Posterior cingulate gyrus (tissue), 11 donors: ENCODE measurements around the gene ATP8A1.

ENCODE experiments used
- DNase-seq, 10 donors: peaks; one replicate each; pipeline versions ENCODE4 v3.0.0 to v3.0.0-alpha.2; 2020 to 2021; ENCODE audit warnings: mixed read lengths in 3 of 10
- intact Hi-C: fragments of 100-400 bp; cut with DNase I; formaldehyde crosslinking; loops from one replicate; pipeline ENCODE4 v1.15.1; 2023

Gene ATP8A1

GRCh38 chr4:42594888-42595287 is 62.0 kb downstream of the ATP8A1 start:
- no peak for DNase-seq
- intact Hi-C loops = no loop called here

GRCh38 chr4:42588909-42589308 is 68.0 kb downstream of the ATP8A1 start:
- intact Hi-C loops = no loop called here
- no peak for DNase-seq

GRCh38 chr4:42586775-42587174 is 70.1 kb downstream of the ATP8A1 start:
- intact Hi-C loops = no loop called here
- peak in 2 of 10 donors; percentile 54 to 59 for DNase-seq

GRCh38 chr4:42579903-42580302 is 77.0 kb downstream of the ATP8A1 start:
- DNase-seq = no peak
- intact Hi-C loops = no loop called here

GRCh38 chr4:42578187-42578586 is 78.7 kb downstream of the ATP8A1 start:
- DNase-seq = no peak
- intact Hi-C loops = no loop called here

DNA sequence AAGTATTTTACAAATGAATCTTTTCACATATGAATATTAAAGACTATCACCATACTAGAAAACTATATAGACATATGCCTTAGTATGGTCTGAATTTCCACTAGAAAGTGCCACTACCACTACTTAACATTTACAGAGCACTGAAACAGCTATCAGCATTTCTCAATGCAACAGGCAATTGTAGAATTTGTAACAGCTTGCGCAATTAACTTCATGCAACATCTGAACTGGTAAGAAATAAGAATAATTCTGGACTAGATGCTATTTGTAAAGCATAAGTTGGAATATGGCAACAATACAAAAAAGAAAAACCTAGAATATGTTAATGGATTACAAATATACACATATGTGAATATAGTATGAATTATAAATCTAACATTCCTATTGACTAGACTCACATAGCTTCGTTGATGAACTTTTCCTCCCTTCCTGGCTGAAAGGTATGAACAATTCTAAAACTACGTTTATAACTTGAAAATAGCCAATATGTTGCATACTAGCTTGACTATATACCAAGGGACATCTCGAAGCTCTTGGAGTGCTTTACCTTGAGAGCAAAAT is 82.0 kb downstream of the ATP8A1 start:
- DNase-seq = no peak
- intact Hi-C loops = no loop called here

DNA sequence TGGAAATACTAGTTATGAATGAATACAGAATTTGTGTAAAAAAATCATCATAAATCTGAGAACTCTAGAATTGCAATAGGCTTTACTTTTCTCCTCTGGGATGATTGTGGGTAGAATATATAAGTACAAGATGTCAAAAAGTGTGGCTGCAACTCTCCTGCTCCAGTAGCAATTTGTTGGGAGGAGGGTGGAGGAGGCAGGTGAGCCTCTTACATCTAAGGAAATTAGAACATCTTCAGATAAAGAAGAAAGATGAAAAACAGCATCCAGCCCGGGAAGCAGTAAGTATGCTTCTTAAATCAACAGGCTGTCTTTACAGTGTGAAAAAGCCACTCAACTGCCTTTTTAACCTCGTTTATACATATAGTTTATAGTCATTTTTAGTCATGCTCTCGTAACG is 83.7 kb downstream of the ATP8A1 start:
- intact Hi-C loops = no loop called here
- DNase-seq = no peak

GRCh38 chr4:42570221-42570620 is 86.7 kb downstream of the ATP8A1 start:
- intact Hi-C loops = no loop called here
- peak; percentile 60 to 95 (median 76) for DNase-seq

GRCh38 chr4:42568610-42569207 is 88.2 kb downstream of the ATP8A1 start:
- intact Hi-C loops = loop anchor here (2.0 to 10.0 kb wide), 4 partner anchors 86 to 396 kb away; no protein-coding TSS in a partner anchor
- peak in 7 of 10 donors; percentile 47 to 86 (median 68) for DNase-seq

- DNase-seq = no peak
- intact Hi-C loops = loop anchor here (10.0 kb wide), 1 partner anchor 398 kb away; no protein-coding TSS in a partner anchor
Observed at GRCh38 chr4:42566835-42567234, 90.1 kb downstream of the ATP8A1 start.

DNA sequence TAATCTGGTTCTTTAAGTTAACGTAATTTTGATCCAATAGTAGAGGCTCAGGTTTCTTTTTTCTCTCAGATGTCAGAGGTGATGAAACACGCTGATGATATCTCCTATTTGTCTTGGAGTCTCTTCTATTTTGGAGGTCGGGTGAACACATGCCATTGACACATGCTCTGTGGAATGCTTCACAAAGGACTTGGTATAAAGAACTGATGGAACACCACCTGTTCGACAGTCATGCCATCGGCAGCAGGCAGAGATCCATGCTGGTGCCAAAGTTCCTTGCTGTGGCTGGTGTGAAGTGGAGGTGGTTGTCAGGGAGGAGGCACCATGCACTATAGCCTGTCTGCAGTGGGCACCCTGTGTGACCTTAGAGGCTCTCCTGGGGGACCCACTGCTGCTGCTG is 94.9 kb downstream of the ATP8A1 start:
- intact Hi-C loops = loop anchor here (10.0 kb wide), 1 partner anchor 403 kb away; no protein-coding TSS in a partner anchor
- no peak for DNase-seq

- intact Hi-C loops = loop anchor here (10.0 kb wide), 1 partner anchor 404 kb away; no protein-coding TSS in a partner anchor
- DNase-seq = no peak
Observed at GRCh38 chr4:42561031-42561430, 95.9 kb downstream of the ATP8A1 start.

GRCh38 chr4:42560467-42560861 is 96.4 kb downstream of the ATP8A1 start:
- no peak for DNase-seq
- intact Hi-C loops = loop anchor here (10.0 kb wide), 1 partner anchor 404 kb away; no protein-coding TSS in a partner anchor

DNA sequence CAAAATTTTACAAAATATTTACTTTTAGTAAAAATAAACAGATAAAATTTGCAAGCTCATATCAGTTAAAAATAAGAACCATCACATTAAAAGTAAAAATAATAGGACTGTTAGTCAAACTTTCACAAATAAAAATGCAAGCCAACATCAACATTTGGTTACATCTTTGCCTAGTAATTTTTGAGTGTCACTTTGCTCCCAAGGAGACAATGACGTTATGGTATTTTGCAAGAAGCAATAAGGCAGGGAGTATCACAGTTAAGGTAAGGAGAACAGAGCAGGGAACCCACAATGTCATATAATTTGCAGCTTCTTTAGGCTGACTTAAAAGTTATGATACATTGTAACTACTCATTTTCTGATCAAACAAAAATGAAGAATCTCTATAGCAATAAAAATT is 98.7 kb downstream of the ATP8A1 start:
- no peak for DNase-seq
- intact Hi-C loops = no loop called here

- DNase-seq = no peak
- intact Hi-C loops = no loop called here
Observed at GRCh38 chr4:42555828-42556227, 101.1 kb downstream of the ATP8A1 start.

- intact Hi-C loops = no loop called here
Observed at GRCh38 chr4:42554072-42554471, 102.8 kb downstream of the ATP8A1 start.

GRCh38 chr4:42549896-42550295 is 107.0 kb downstream of the ATP8A1 start:
- intact Hi-C loops = no loop called here
- DNase-seq = no peak

More at GRCh38 chr4:42554072-42554471, 102.8 kb downstream of the ATP8A1 start:
- DNase-seq = no peak

GRCh38 chr4:42547805-42548204 is 109.1 kb downstream of the ATP8A1 start:
- intact Hi-C loops = no loop called here
- no peak for DNase-seq

DNA sequence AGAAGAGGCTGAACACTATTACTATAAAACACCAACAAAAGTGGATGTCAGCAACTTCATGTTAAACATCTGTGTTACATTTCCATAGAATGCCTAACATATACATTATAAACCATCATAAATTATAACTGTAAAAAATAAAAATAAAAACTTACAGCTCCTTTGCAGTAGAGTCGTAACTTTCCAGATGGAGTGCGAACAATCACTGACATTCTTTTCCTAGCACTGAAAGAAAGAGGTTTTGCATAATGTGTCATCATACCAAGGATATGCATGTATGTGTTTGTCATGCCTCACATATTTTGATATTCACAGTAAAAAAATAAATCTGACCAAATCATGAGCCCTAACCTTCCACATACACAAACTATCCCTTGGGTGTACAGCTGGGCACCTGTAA is 113.1 kb downstream of the ATP8A1 start:
- intact Hi-C loops = no loop called here

DNA sequence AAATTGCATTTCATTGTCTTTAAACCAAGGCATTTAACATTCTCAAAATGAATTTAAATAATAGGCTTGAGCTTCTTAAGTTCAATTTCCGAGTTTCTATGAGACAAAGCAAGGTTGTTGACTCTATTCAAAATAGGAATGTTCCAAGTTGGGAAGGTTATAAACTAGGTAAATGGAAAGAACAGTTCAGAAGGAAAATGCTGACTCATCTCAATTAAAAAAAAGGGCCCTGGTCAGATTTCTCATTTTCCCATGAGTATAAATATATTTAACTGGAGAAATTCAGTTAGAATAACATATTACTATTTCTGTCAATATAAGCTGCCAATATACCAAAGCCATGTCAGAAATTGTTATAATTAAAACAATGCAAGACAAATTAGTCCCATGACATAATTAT is 113.8 kb downstream of the ATP8A1 start:
- DNase-seq = no peak
- intact Hi-C loops = no loop called here

More for the DNA sequence above, 113.1 kb downstream of the ATP8A1 start:
- no peak for DNase-seq

DNA sequence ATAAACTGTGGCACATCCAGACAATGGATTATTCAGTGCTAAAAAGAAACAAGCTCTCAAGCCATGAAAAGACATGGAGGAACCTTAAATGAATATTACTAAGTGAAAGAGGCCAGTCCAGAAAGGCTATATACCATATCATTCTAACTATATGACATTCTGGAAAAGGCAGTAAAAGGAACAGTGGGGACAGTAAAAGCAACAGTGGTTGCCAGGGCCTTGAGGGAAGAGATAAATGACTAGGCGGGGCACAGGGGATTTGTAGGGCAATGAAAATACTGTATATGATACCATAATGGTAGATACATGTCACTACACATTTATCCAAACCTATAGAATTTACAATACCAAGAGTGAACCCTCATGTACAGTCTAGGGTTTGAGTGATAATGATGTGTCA is 115.3 kb downstream of the ATP8A1 start:
- intact Hi-C loops = no loop called here
- no peak for DNase-seq

GRCh38 chr4:42533042-42533441 is 123.9 kb downstream of the ATP8A1 start:
- DNase-seq = no peak

More at GRCh38 chr4:42533042-42533441, 123.9 kb downstream of the ATP8A1 start:
- intact Hi-C loops = no loop called here
